HG03025 (cell line): ENCODE results near the gene ZCCHC24.
"Not testable (repeated sequence)": the region's sequence is repeated elsewhere in the genome, so short reads cannot be mapped to it uniquely, and the experiment has no call there.

Source experiments
- ATAC-seq: cut with Tn5 transposase; IDR thresholded peaks from one replicate; pipeline ENCODE4 v1.9.1; 2021; ENCODE audit warnings: mild to moderate bottlenecking, moderate library complexity; ENCODE audit not compliant: unreplicated experiment, low FRiP score

The ZCCHC24 gene

GRCh38 chr10:79447911-79448731 is 2.7 kb upstream of the ZCCHC24 start:
- ATAC-seq = no peak

DNA sequence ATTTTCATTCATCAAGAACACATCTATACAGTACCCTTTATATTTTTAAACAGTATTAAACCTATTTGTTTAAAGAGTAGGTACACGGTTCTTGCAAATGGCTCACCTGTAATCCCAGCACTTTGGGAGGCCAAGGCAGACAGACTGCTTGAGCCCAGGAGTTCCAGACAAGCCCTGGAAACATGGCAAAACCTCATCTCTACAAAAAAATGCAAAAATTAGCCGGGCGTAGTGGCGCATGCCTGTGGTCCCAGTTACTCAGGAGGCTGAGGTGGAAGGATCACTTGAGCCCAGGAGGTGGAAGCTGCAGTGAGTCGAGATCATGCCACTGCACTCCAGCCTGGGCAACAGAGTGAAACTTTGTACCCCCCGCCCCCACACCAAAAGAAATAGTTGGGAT is 1.8 kb upstream of the ZCCHC24 start:
- ATAC-seq = not testable (repeated sequence)

DNA sequence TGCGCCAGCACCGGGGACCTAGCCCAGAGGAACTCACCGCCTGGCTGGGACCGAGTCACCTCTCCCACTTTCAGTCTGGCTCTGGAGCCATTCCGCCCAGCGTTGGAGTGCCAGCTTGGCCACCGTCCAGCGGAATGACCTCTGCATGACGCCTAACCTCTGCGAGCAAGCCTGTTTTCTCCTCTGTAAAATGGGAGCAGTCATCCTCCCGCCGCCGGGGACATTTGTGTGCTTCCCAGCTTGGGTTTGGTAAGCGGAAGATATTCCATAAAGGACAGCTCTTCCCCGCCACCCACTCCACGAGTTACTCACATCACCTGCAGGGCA is 1.3 kb upstream of the ZCCHC24 start:
- ATAC-seq = no peak

DNA sequence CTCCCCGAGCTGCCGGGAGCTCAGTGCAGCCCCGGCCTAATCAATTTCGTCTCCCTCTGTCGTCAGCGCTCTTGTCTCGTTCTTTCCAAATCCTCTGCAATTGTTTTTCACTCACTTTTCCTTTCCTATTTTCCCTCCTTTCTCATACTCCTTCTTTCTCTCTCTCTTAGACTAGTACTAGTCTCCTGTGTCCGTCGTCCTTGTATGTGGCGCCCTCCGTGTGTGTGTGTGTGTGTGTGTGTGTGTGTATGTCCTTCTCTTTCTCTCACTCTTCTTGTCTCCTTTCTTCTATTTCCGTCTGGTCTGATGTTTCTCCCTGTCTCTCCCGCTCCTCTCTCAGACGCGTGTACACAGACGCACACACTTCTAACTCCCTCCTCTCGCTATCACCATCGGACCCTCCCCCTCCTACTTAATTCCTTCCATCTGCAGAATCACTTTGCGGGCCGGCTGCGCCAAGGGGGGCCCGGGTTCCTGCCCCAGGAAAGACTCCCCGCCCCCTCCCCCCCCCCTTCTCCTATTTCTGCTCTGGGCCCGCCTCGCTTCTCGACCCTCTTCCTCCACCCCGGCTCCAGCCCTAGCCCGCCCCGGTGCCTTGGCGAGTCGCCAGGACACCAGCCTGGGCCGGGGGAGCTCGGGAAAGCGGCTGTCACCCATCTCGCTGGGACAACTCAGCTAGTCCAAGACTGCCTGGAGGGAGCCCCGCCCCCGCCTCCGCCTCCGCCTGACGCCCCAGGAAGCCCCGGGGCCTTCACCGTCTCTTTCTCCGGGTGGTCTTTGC is 743 bp upstream of the ZCCHC24 start:
- peak; percentile 8 for ATAC-seq

- ATAC-seq = peak; percentile 21
Measured at GRCh38 chr10:79444199-79445119, 965 bp downstream of the ZCCHC24 start.

GRCh38 chr10:79443338-79444198 is 1.9 kb downstream of the ZCCHC24 start:
- no peak for ATAC-seq

- ATAC-seq = no peak
Measured at GRCh38 chr10:79442171-79443040, 3.0 kb downstream of the ZCCHC24 start.

DNA sequence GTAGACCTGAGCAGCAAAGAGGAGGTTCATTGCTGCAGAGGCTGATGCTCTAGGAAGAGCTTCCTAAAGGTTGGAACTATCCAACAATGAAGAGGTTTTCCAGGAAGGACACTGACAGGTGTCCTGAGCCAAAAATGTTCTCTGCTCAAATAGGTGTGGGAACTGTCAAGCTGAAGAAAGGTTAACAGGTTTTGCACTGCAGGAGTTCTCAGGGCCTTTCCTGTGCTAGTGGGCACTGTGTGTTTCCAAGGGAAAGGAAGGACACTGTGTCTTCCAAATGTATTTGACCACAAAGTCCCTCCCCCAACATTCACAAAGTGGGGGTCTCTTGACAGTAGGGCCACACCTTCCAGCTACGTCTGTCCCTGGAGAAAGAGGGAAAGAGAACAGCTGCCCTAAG is 4.0 kb downstream of the ZCCHC24 start:
- ATAC-seq = no peak

- ATAC-seq = no peak
Measured at GRCh38 chr10:79440281-79440680, 5.1 kb downstream of the ZCCHC24 start.

GRCh38 chr10:79438699-79439085 is 6.7 kb downstream of the ZCCHC24 start:
- no peak for ATAC-seq

DNA sequence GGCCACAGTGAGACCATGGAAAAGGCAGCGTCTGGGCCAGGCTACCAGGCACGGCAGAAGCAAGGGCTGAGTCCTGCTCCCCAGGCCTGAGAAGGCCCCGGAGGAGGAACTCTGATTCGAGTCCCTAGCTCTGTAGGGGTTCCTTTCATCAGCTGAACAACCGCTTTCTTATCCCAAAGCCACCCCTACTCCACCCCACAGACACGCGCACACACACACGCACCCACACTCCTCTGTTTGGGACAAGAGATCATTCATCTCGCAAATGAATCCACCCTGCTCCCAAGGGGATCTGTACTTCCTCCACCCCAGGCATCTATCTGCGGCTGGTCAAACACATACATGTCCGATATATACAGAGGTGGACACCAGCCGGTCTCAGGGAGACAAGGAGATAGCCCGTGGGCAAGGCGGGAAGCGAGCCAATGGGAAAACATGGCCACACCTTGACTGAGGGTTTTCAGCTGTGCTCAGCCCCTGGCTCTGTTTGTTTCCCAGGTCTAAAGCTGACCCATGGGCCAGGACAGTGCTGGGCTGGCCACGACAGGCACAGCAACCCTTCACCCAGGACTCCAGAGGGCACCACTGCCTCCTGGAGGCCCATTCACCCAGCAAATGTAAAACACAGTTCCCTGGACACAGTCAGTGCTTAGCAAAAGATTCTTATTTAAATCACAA is 7.3 kb downstream of the ZCCHC24 start:
- no peak for ATAC-seq

- no peak for ATAC-seq
Measured at GRCh38 chr10:79437111-79437814, 8.2 kb downstream of the ZCCHC24 start.

- ATAC-seq = no peak
Measured at GRCh38 chr10:79436850-79437103, 8.6 kb downstream of the ZCCHC24 start.

DNA sequence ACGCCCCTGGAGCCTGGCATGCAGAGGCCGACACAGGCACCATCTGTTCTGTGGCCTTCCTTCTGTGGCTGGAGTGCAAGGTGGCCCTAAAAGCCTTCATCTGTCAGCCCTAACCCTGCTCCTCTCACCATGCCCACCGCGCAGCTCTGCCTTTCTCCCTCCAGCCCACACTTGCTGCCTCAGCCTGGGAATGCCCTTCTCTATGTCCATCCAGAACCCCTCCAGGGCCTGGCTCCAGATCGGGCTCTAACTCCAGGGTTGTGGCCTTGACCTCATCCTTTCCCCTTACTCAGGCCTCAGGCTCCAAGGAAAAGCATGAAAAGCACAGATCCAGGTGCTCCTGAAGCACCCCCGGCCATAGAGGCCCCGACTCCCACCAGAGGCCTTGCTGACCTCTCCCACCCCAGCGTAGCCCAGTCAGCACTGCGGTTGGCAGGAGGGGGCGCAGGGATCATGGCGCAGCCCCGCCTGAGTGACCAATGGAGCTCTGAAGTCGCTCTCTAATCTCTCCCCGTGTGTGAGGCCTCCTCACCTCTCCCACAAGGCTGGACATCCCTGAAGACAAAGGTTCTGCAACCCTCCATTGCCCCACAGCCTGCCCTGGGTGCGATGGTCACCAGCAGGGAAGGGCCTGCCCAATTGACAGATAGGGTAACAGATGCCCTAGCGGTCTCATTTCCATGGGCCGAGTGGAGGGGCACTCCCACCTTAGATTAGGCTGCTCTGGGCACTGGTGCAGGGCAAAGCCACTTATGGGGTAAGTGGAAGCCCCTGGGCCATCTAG is 9.2 kb downstream of the ZCCHC24 start:
- ATAC-seq = no peak

- ATAC-seq = no peak
Measured at GRCh38 chr10:79435271-79436065, 10.0 kb downstream of the ZCCHC24 start.

DNA sequence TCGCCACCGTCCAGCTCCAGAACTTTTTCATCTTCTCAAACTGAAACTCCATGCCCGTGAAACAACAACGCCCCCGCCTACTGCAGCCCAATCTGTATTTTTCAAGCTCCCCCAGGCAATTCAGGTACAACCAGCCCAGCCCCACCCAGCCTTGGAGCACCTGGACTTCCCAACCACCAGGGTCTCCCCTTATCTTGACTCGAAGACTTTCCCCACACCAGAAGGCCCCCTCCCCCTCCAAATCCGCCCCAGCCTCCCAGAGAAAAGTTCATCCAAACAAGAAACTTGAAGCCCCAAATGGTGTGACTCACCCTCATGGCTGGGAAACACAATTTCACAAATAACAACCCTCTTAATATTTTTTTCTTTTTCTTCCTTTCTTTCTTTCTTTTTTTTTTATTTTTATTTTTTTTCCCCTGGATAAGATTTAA is 10.6 kb downstream of the ZCCHC24 start:
- no peak for ATAC-seq
